HT-29 (cell line): ENCODE results near the gene ASTN2. TPM values are rescaled to one million over a fixed set of nuclear protein-coding genes. Genes with fewer than 3 reads are reported as not detected.

Experiments
- DNase-seq: peaks from one replicate; pipeline ENCODE4 v3.0.0-alpha.2; 2015; ENCODE audit warnings: low spot score
- total RNA-seq: library from RNA; depleted of rRNA; stranded (reverse); fragments of >200 nt; shearing (Covaris generic); gene quantifications from 2 replicates; pipeline ENCODE4 v1.2.3, GENCODE V29; 2014

The ASTN2 gene
- total RNA-seq, 1 experiment from 2014 or later: 4.0 TPM

DNA sequence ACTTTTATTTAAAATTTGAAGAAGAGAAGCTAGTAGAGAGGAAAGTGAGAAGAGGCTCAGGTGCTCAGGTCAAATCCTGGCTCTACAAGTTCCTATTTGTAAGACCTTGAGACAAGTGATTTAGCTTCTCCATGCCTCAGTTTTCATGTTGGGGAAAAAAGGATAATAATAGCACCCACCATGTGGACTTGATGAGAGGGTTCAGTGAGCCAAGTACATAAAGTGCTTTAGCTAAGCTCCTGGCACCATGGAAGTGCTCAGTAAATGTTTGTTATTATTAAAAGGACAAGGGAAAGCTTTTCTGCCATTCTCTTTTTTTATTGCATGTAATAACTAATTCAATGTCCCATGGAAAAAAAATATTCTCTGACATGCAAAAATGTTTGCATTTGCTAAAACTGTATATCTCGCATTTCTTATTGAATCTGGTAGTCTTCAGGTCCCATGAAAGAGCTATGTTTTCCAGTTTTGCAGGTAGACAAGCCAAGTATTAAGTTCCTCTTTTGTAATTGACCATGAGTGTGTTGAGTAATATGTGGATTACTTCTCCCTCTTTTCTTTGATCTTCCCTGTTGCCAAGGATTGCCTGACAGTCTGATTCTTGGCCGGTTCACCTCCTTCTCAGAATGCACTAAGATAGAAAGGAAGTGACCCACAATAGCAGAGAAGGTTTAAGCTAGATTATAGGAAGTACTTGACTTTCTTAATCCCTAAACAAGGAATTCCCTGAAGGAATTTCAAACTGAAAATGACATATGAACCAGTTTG lies 773.4 kb downstream of the ASTN2 start:
- no peak for DNase-seq

DNA sequence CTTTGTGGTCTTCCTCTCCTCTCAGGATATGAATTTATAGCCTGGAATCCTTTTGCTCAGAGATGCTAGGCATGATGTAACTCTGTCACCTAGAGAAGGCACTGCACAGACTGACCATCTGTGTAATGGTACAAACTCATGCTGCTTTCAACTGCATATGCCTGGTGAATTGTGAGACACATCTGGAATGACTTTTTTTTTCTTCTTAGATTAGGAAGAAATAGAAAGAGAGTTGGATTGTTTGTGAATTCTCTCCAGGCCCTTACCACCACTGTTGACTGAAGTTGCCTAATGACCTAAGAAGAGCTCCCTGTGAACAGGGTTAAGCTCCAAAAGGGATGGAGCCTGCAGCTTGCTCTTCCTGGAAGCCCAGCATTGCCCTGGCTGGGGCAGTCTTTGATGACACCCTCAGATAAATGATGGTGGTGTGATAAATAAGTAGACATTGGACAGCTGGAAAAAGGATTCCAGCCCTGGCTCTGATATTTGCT lies 775.6 kb downstream of the ASTN2 start:
- DNase-seq: no peak

DNA sequence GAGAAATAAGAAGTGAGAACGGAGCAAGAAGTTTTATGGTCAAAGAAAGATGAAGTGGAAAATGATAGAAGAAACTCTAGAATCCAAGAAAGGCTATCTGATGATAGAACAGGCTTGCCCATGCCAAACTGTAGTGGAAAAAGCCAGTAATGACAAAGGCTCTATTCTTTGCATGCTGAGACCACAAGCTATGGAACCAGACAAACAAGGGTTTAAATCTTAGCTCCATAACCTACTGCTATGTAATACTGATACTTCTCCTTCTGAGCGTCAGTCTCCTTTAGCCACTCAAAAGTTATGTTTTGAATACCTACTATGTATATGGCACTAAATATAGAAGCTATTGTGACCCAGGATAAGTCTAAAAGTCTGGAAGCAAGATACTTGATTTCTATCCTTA lies 778.9 kb downstream of the ASTN2 start:
- no peak for DNase-seq

DNA sequence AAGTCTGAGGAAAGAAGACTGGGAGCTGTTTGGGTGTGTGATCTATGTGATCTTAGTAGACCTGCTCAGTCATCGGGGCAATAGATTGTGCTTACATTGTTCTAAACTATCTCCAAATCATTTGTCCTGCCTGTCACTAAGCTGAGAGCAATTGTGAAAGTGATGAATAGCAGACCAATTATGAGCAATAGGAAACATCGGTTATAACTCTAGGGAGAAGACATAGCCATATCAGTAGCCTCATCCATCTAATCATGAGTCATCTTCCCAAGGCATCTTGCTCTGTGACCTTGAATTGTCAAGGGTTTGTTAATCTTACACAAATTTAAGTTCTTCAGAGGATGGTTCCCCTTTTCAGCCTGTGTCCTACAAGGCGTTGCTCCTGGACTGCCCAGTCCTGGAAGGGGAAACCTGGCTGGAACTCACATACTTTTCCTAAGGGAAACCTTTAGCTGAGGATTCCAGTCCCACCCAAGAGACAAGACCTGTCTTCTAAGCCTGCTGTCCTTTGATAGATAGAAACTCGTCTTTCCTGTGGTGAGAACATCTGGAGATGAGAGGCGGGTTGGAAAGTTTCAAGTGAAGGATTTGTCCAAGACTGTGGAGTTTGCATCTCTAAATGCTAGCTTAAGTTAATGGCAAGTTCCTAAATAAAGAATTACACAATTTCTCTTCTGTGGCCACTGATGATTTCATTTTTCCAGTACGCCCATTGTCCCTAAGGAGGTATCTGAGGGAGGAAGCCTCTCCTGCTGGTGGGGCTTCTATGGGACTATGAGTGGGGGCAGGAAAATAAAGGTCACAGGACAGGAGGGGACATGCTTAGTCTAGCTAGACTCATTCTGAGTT lies 781.6 kb downstream of the ASTN2 start:
- no peak for DNase-seq

DNA sequence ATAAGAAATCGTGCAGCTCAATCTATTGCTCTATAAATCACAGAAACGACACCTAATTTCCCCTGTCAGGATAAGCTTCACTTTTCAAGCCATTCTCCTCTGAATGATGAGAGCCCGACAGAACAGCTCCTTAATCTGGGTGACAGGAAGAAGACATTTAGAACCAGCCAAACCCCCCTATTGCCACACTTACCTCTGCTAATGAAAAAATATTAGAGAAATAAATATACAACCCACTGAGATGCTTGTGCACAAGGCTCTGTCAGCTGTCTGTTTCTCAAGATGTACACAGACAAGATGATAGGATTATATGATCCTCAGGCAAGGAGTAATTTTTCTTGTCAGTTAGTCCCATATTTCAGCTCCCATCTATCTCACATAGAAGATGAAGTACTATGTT lies 785.2 kb downstream of the ASTN2 start:
- DNase-seq: no peak

GRCh38 chr9:116628716-116629115 lies 786.1 kb downstream of the ASTN2 start:
- DNase-seq: no peak

DNA sequence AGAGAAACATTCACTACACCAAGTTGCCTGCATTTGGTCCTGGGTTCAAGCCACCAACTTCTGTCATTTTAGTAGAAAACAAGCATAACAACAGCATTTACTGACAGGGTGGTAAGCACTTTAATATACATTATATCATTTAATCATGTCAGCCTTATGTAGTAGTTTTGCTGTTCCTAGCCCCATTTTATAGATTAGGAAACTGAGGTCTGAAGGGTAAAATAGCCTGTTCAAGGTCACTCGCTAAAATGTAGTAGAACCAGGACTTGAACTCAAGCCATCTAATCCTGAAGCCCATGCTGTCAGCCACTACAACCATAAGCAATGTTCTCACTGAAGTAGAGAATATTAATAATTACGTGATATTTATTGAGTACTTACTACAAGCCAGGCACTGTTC lies 787.4 kb downstream of the ASTN2 start:
- DNase-seq: no peak

- DNase-seq: no peak
Observed at GRCh38 chr9:116626762-116627161, 788.1 kb downstream of the ASTN2 start.

GRCh38 chr9:116623715-116624114 lies 791.1 kb downstream of the ASTN2 start:
- DNase-seq: no peak

- DNase-seq: no peak
Observed at GRCh38 chr9:116617389-116617788, 797.5 kb downstream of the ASTN2 start.

GRCh38 chr9:116616304-116616914 lies 798.4 kb downstream of the ASTN2 start:
- no peak for DNase-seq

DNA sequence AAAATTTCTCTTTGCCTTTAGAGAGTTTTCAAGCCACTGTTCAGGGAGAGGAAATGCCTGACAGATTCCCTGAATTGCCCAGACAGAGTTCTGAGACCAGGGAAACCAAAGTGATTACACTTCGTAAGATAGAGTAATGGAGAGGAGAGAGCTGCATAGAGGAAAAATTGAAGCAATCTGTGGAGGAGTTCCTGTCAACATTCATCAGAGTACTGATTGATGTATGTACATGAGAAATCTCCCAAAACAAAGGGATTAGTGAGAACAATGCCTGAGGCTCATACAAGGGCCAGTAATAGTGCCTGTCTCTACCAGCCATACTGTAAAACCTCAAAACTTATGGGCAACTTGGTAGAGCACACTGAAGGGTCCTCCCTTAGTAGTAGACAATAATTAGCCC lies 806.8 kb downstream of the ASTN2 start:
- DNase-seq: no peak

- DNase-seq: no peak
Observed at GRCh38 chr9:116605904-116606341, 808.9 kb downstream of the ASTN2 start.

- DNase-seq: no peak
Observed at GRCh38 chr9:116605060-116605459, 809.8 kb downstream of the ASTN2 start.

DNA sequence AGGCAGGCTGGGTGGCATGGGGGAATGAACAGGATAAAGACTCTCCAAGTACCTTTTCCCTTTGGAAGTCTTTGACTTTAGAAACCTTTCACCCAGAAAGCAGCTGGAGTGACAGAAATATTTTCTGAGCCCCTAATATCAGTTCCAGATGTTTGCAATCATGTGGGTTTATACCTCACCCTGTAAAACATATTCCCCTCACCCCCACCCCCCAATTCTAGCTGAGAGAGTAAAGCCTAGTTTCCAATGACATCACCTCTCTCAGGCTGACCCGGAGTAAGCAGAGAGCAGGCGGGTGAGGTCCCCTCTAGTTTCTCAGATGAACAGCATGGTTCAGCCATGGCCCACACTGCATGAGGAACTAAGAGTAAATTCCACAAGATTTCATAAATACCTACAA lies 810.6 kb downstream of the ASTN2 start:
- DNase-seq: no peak

DNA sequence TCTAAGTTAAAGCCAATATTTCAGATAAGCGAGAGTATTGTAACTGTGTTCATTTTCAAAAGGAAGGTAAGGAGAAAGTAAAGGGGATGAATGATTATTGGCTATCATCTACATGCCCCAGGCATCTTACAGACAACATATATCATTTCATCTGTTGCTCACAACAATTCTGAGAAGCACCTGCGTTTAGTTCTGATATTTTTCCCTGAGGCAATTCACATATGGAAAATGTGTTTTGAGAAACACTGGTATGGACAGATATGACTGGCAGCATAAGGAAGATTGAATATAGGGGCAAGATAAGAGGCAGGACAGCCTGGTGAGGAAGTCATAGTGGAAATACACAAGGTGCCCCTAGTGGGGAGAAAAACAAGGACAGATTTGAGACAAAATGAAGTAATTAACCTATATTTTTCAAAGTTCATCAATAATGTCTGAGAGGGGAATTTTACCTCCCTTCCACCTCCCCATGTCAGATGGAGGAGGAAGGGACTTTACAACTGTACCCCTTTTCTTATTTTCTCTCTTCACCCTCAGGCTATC lies 815.4 kb downstream of the ASTN2 start:
- DNase-seq: no peak

DNA sequence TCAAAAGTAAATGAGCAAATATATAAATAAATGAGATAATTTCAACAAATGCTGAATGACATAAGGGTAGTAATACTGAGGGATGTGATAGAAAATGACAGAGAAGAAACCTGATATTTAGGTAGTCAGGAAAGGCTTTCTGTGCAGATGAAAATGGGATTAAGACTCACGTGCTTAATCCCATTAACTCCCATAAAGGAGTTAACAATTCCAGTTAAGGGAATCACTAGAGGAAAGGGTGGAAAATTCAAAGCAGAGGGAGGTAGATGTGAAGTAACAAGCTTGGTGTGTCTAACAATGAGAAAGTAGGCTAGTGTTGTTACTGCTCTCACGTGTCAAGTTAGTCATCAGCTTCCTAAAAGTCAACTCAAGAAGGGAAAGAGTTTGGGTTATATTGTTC lies 818.2 kb downstream of the ASTN2 start:
- DNase-seq: no peak

DNA sequence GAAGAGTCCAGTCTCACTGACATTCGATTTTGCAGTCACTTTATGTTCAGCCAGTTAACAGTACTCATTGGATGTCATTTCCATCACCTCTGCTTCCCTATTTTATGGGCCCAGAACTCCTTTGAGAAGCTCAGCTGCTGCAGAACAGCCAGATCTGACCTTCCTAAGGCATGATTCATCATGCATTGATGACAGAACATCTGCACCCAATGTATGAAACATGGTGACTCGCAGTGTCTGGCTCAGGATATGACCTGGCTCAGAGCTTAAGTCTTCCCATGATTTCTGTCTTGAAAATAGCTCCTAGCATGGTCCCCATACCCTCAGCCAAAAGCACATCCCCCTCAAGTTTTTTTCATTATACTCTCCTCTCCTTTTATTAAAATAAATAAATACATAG lies 820.3 kb downstream of the ASTN2 start:
- DNase-seq: no peak

GRCh38 chr9:116592970-116593369 lies 821.9 kb downstream of the ASTN2 start:
- no peak for DNase-seq

DNA sequence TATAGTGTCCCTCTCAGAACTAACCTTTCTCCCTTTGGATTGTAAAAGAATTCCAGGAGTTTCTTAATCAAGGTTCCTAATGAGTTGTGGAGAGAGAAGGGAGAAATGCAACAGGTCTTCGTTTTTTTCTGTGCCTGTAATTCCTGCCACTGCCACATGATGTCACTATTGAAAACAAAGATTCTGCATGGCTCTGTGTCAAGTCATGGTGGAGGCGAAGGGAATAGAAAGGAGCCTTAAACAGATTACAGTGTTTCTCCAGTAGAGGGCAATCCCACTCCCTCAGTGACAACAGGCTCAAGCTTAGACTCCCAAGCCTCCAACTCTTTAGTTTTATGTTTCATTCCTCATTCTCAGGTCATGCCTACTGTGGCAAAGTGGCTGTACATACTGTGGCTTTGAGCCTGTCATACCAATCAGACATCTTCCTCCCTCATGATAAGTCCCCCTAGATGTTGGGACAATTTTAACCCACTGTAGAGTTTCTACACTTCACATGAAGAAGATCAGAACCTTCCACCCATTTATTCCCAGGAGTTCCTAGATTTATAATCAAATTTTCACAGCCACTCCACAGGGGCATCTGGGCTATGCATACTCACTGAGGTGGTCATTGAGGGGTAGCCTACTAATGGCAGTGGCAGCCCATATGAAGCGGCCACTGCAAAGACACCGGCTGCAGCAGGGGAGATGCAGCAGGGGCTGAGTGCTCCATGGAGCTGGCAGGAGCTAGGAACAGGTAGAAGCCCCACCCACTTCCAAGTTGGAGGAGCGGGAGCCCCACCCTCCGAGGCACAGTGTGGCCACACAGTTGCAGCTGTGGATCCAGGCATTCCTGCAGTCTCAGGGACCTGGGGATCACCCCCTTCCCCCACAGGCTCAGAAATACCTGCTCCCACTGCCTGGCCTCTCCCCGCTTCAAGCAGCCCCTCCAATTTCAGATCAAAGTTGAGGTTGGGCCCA lies 825.2 kb downstream of the ASTN2 start:
- DNase-seq: peak; percentile 90

GRCh38 chr9:116587919-116588318 lies 826.9 kb downstream of the ASTN2 start:
- no peak for DNase-seq
